ENCODE results near the gene SNTG2. TPM values are rescaled to one million over a fixed set of nuclear protein-coding genes. Genes with fewer than 3 reads are reported as not detected.

The SNTG2 gene
- total and polyA plus RNA-seq, 2 experiments from 2014 or later, result 0.66 to 1.0 TPM

DNA sequence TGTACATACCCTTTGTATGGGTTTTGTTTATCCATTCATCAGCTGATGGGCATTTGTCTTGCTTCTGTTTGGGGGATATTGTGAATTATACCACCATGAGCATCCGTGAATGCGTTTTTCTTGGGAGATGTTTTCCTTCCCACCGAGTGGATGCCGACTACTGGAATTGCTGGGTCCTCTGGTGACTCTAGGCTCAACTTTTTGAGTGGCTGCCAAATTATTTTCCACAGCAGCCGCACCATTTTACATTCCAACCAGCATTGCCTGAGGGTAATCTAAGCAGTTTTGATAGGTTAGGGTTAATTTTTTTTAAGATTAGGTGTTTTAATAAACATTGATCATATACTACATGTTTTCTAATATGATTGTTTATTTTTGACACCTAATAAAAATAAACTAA lies 220.1 kb downstream of the SNTG2 start:
- DNase-seq (ENCODE audit: low read depth in 1 of 2, low spot score in 1 of 2), result no peak

DNA sequence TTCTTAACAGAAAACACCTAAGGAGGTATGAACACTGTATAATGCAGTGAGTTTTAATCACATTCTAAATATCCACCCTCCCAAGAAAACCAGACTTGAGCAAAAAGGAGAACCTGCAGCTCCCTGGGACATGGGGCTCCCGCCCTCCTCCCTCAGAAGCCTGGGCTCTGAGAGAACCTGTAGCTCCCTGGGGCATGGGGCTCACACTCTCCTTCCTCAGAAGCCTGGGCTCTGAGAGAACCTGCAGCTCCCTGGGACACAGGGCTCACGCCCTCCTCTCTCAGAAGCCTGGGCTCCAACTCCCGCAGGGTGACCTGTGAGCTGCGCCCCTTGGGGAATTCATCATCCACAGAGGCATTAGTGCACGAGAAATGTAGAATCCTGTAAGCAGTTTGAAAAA lies 222.9 kb downstream of the SNTG2 start:
- TF ChIP-seq, protein P1, sequence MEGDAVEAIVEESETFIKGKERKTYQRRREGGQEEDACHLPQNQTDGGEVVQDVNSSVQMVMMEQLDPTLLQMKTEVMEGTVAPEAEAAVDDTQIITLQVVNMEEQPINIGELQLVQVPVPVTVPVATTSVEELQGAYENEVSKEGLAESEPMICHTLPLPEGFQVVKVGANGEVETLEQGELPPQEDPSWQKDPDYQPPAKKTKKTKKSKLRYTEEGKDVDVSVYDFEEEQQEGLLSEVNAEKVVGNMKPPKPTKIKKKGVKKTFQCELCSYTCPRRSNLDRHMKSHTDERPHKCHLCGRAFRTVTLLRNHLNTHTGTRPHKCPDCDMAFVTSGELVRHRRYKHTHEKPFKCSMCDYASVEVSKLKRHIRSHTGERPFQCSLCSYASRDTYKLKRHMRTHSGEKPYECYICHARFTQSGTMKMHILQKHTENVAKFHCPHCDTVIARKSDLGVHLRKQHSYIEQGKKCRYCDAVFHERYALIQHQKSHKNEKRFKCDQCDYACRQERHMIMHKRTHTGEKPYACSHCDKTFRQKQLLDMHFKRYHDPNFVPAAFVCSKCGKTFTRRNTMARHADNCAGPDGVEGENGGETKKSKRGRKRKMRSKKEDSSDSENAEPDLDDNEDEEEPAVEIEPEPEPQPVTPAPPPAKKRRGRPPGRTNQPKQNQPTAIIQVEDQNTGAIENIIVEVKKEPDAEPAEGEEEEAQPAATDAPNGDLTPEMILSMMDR (IDR thresholded peaks at IDR 0.05; ENCODE audit: low read depth, low read length), result no peak
- DNase-seq (ENCODE audit: low read depth in 1 of 2, low spot score in 1 of 2), result no peak
- Histone ChIP-seq H3K27me3 (no peaks in the 10 kb centered on the region), H3K9me3 (ENCODE audit: low read depth) (no peaks in the 10 kb centered on the region), H3K36me3 (no peaks in the 10 kb centered on the region), H3K4me3 (no peak overlapping the region), H3K4me1 (ENCODE audit: low read depth) (no peaks in the 10 kb centered on the region), H3K27ac (no peak overlapping the region)

More for the DNA sequence above, 220.1 kb downstream of the SNTG2 start:
- Histone ChIP-seq H3K36me3 (no peaks in the 10 kb centered on the region), H3K27me3 (no peaks in the 10 kb centered on the region), H3K4me3 (no peak overlapping the region), H3K9me3 (ENCODE audit: low read depth) (no peaks in the 10 kb centered on the region), H3K27ac (no peak overlapping the region), H3K4me1 (ENCODE audit: low read depth) (no peaks in the 10 kb centered on the region)
- TF ChIP-seq, protein P1 (IDR thresholded peaks at IDR 0.05; ENCODE audit: low read depth, low read length), result no peak

DNA sequence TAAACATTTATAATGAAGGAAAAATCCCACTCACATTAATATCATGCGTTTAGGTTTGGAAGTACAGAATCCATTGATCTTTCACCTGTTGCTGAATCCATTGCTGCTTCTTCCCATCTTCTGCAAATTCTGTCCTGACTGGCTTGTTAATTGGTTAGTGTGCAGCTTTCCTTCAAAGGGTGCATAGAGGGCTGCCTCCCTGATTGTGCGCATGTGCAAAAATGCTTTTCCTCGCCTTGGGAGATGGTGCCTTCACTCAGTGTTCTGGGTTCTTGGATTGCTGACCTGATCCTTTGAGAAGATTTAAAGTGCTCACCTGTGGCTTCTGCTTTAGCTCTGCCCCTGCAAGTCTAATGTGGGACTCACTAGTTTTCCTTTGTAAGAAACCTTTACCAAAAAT lies 231.2 kb downstream of the SNTG2 start:
- Histone ChIP-seq H3K4me3 (no peak overlapping the region), H3K27ac (no peak overlapping the region), H3K4me1 (ENCODE audit: low read depth) (no peaks in the 10 kb centered on the region), H3K36me3 (no peaks in the 10 kb centered on the region), H3K9me3 (ENCODE audit: low read depth) (no peaks in the 10 kb centered on the region), H3K27me3 (no peaks in the 10 kb centered on the region)
- DNase-seq (ENCODE audit: low read depth in 1 of 2, low spot score in 1 of 2), result no peak
- TF ChIP-seq, protein P1 (IDR thresholded peaks at IDR 0.05; ENCODE audit: low read depth, low read length), result no peak

DNA sequence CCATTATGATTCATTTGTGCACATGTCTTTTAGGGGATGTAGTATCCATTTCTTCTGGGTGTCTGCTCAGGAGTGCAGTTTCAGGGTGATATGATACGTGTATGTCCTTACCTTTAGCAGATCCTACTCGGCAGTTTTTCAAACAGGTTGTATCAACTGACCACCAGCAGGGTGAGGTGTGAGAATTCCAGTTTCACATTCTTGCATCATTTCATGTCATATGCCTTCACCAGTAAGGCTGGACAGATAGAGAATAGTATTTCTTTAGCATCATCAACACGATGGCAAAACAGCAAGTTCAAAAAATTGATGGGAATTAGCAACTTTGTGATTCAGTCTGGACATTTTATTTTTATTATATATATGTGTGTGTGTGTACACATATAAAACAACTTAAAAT lies 232.7 kb downstream of the SNTG2 start:
- DNase-seq (ENCODE audit: low read depth in 1 of 2, low spot score in 1 of 2), result no peak
- no peaks in the 10 kb centered on the region for H3K36me3 ChIP-seq
- H3K9me3 ChIP-seq (ENCODE audit: low read depth), result no peaks in the 10 kb centered on the region
- TF ChIP-seq, protein P1 (IDR thresholded peaks at IDR 0.05; ENCODE audit: low read depth, low read length), result no peak
- no peak overlapping the region for H3K4me3 ChIP-seq
- no peaks in the 10 kb centered on the region for H3K27me3 ChIP-seq
- H3K4me1 ChIP-seq (ENCODE audit: low read depth), result no peaks in the 10 kb centered on the region
- no peak overlapping the region for H3K27ac ChIP-seq

DNA sequence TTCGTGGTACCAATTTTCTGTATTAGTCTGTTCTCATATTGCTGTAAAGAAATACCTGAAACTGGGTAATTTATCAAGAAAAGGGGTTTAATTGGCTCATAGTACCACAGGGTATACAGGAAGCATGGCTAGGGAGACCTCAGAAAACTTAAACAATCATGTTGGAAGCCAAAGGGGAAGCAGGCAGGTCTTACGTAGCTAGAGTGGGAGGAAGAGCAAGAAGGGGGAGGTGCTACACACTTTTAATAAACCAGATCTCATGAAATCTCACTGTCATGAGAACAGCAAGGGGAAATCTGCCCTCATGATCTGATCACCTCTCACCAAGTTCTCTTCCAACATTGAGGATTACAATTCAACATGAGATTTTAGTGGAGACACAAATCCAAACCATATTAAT lies 235.8 kb downstream of the SNTG2 start:
- H3K4me1 ChIP-seq (ENCODE audit: low read depth), result no peaks in the 10 kb centered on the region
- no peaks in the 10 kb centered on the region for H3K27me3 ChIP-seq
- TF ChIP-seq, protein P1 (IDR thresholded peaks at IDR 0.05; ENCODE audit: low read depth, low read length), result no peak
- H3K4me3 ChIP-seq, result no peak overlapping the region
- DNase-seq (ENCODE audit: low read depth in 1 of 2, low spot score in 1 of 2), result no peak
- H3K27ac ChIP-seq, result no peak overlapping the region
- H3K36me3 ChIP-seq, result no peaks in the 10 kb centered on the region
- no peaks in the 10 kb centered on the region for H3K9me3 ChIP-seq (ENCODE audit: low read depth)

DNA sequence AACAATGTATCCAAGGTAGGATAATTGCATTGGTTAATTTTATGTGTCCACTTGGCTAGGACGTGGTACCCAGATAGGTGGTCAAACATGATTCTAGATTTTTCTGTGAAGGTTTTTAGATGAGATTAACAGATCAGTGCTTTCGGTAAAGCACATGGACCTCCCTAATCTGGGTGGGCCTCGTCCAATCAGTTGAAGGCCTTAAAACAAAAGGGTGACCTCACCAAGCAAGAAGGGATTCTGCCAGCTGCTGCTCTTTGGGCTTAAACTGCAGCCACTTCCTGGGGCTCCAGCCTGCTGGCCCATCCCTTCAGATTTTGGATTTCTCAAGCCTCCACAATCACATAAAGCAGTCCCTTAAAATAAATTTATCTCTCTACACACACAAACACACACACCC lies 236.5 kb downstream of the SNTG2 start:
- no peaks in the 10 kb centered on the region for H3K27me3 ChIP-seq
- no peak overlapping the region for H3K27ac ChIP-seq
- H3K9me3 ChIP-seq (ENCODE audit: low read depth), result no peaks in the 10 kb centered on the region
- H3K36me3 ChIP-seq, result no peaks in the 10 kb centered on the region
- TF ChIP-seq, protein P1 (IDR thresholded peaks at IDR 0.05; ENCODE audit: low read depth, low read length), result no peak
- no peaks in the 10 kb centered on the region for H3K4me1 ChIP-seq (ENCODE audit: low read depth)
- H3K4me3 ChIP-seq, result no peak overlapping the region
- DNase-seq (ENCODE audit: low read depth in 1 of 2, low spot score in 1 of 2), result no peak

All from cardiac muscle cell (in vitro differentiated cells and primary cell).